AG04450 (cell line): Measurements from ENCODE around the gene FCHO1. TPM values are rescaled to one million over a fixed set of nuclear protein-coding genes. Genes with fewer than 3 reads are reported as not detected.

Experiments used
- CTCF ChIA-PET: fragments of 300-600, 350-600 bp; formaldehyde crosslinking; extraction: SDS; loops from one replicate; lab custom pipeline; 2022; ENCODE audit warnings: antibody characterized with exemption, inconsistent platforms; lab: Charles Lee
- POLR2A ChIA-PET: fragments of 350-600 bp; formaldehyde crosslinking; extraction: SDS; loops from one replicate; lab custom pipeline; 2021; ENCODE audit warnings: antibody characterized with exemption, inconsistent platforms; lab: Yijun Ruan, JAX
- DNase-seq: peaks from one replicate; pipeline ENCODE4 v3.0.0-alpha.2; 2011; ENCODE audit warnings: low read depth, low spot score
- H3K27ac ChIP-seq: one replicate; pipeline ENCODE4 v1.5.1; 2012; ENCODE audit warnings: low read depth, low read length, control low read depth
- H3K27me3 ChIP-seq: one replicate; pipeline ENCODE4 v1.6.0; 2012; ENCODE audit warnings: low read length; ENCODE audit not compliant: control insufficient read depth, insufficient read depth
- H3K4me3 ChIP-seq: 2 replicates; pipeline ENCODE4 v1.5.1; 2011; ENCODE audit warnings: mild to moderate bottlenecking, low read depth, low read length, control low read depth
- H3K9me3 ChIP-seq: 2 replicates; pipeline ENCODE4 v1.5.1; 2012; ENCODE audit warnings: low read length; ENCODE audit not compliant: control insufficient read depth, insufficient read depth
- CTCF ChIP-seq: IDR thresholded peaks from 2 replicates; pipeline ENCODE4 v1.5.1; 2011; ENCODE audit warnings: low read depth, low read length, control low read depth, inconsistent platforms
- polyA plus RNA-seq: library from polyadenylated mRNA; depleted of rRNA; stranded (reverse); fragments of >200 nt; gene quantifications from 2 replicates; pipeline ENCODE4 v1.2.3, GENCODE V29; 2011

The FCHO1 gene
- polyA plus RNA-seq, 1 experiment, result 0.15 TPM

- TF ChIP-seq CTCF, result peak; percentile 29
- CTCF ChIA-PET, result interaction anchor here (1.0 kb wide), 1 partner anchor 67 kb away, joined by 4 read pairs; no protein-coding TSS in a partner anchor
- Histone ChIP-seq H3K9me3 (no peaks in the 10 kb centered on the region; the same call in 1 of the 2 replicates), H3K27me3 (no peaks in the 10 kb centered on the region), H3K4me3 (no peak overlapping the region), H3K27ac (no peak overlapping the region)
- POLR2A ChIA-PET, result interaction anchor here (0.7 kb wide), 1 partner anchor 36 kb away, joined by 12 read pairs; no protein-coding TSS in a partner anchor
- DNase-seq, result no peak
Measured at GRCh38 chr19:17716309-17716929, 34.9 kb upstream of the FCHO1 start.

DNA sequence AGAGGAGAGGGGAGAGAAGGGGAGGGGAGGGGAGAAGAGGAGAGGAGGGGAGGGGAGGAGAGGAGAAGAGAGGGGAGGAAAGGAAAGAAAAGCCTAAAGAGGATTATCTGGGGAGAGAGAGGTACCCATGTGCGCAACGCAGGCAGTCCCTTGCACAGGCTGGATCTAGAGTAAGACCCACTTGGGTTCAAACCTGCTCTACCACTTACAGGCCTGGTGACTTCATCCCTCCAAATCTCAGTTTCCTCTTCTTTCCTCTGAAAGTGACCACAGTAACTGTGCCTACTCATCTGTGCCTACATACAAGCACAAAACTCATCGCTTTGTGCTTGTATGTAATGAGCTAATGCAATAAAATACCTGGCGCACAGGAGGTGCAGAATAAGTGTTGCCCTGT lies 32.7 kb upstream of the FCHO1 start:
- ChIA-PET CTCF (interaction anchor here (1.0 kb wide), 1 partner anchor 141 kb away, joined by 4 read pairs; the partner anchor contains the start of gene RPL18A), POLR2A (no interaction called here)
- no peak overlapping the region for H3K27ac ChIP-seq
- no peaks in the 10 kb centered on the region for H3K27me3 ChIP-seq
- H3K4me3 ChIP-seq, result no peak overlapping the region
- H3K9me3 ChIP-seq, result no peaks in the 10 kb centered on the region; the same call in 1 of the 2 replicates
- no peak for DNase-seq
- no peak for TF ChIP-seq CTCF

DNA sequence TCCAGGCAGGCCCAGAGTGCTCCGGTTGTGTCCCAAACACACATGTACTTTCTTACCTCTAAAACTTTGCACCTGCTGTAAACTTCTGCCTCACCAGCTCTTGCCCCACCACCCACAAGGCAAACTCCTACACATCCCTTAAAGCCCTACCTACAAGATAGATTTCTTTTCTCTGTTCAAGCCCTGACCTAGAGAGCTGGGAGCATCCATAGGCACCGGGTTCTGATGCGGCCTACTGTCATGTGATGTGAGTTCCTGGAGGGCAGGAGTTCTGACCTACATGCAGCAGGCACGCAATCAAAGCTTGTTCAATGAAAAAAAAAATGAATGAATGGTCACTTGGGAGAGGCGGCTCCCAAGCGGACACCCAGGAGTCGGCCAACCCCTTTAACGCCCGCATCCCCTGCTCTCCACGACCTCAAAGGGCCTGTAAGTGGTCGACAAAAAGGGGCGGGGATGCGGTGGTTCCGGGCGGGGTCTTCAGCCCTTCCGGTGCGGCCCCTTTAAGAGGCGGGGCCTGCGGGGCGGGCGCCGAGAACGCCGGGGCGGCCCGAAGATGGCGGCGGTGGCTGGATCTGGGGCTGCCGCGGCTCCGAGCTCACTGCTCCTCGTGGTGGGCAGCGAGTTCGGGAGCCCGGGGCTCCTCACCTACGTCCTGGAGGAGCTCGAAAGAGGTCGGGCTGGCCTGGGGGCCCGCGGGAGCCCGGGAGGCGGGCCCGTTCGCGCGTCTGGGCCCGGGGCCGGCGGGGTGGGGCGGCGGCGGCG lies 32.1 kb upstream of the FCHO1 start, which contains the start of gene MAP1S:
TSS of gene MAP1S (plus strand) at position 534 of the 765 bp plus-strand sequence. CDS start at position 557, 23 bp downstream.
- TF ChIP-seq CTCF, result no peak
- no peaks in the 10 kb centered on the region for H3K27me3 ChIP-seq
- no peak for DNase-seq
- peak within 1 kb of the TSS; percentile 87 for H3K4me3 ChIP-seq
- ChIA-PET CTCF (interaction anchor here (1.0 to 2.2 kb wide), 2 partner anchors 48 to 140 kb away, joined by 4 to 12 read pairs; partner anchors contain the start of gene RPL18A), POLR2A (interaction anchor here (0.6 to 1.0 kb wide), 3 partner anchors 23 to 225 kb away, joined by 3 to 5 read pairs (median 4); no protein-coding TSS in a partner anchor)
- no peaks in the 10 kb centered on the region; the same call in 1 of the 2 replicates for H3K9me3 ChIP-seq
- no peak within 1 kb of the TSS for H3K27ac ChIP-seq

DNA sequence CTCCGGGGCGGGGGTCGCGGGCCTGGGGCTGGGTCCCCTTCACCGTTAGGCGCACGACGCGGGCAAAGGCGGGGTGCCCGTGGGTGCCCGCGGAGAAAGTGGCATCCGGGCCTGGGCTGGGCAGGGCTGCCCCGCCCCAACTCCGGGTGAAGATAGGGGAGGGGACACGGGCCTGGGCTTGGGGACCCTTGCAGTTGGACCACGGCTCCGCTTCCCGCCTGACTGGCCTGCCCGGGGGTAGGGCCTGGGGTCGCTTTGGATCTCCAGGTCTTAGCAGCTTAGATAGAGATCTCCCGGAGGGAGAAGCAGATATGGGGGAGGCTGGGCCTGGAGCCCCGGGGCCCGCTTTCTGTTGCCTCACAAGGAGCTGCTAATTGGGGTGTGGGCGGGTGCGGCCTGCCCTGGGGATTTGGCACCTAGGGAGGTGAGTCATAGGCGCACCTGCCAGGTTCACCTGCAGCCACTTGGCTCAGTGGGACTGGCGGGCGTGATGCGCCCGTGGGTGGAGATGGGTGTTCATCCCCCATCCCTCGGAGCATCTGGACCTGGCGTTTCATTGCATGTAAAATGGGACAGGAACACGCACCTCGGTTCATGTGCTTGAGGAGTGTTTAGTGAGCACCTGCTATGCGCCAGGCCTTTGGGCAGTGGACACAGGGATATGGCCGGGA lies 31.4 kb upstream of the FCHO1 start:
- CTCF ChIA-PET, result interaction anchor here (2.2 kb wide), 1 partner anchor 47 kb away, joined by 12 read pairs; no protein-coding TSS in a partner anchor
- POLR2A ChIA-PET, result interaction anchor here (0.6 to 1.0 kb wide), 2 partner anchors 23 to 110 kb away, joined by 3 to 5 read pairs; no protein-coding TSS in a partner anchor
- TF ChIP-seq CTCF, result no peak

More for the DNA sequence above, 31.4 kb upstream of the FCHO1 start:
- Histone ChIP-seq H3K9me3 (no peaks in the 10 kb centered on the region; the same call in 1 of the 2 replicates), H3K27me3 (no peaks in the 10 kb centered on the region), H3K4me3 (peak overlapping the region; percentile 87), H3K27ac (no peak overlapping the region)
- no peak for DNase-seq
